IMR-90 (cell line): ENCODE measurements around the gene ANKRD33B.

Experiments
- BHLHE40 ChIP-seq: fragments of 150-350 bp; IDR thresholded peaks from 2 replicates; pipeline ENCODE4 v1.6.1; 2016; ENCODE audit warnings: mild to moderate bottlenecking, low read depth, low read length
- CEBPB ChIP-seq: IDR thresholded peaks from 2 replicates; pipeline ENCODE4 v1.6.1; 2012; ENCODE audit warnings: low read depth, low read length, improper control_type of control experiment
- CTCF ChIP-seq: conservative IDR thresholded peaks from 2 replicates; pipeline ENCODE4 v1.5.1; 2012; ENCODE audit warnings: mild to moderate bottlenecking, low read depth, low read length, improper control_type of control experiment
- FOS ChIP-seq: fragments of 150-350 bp; IDR thresholded peaks from 2 replicates; pipeline ENCODE4 v1.6.1; 2016; ENCODE audit warnings: low read depth, low read length
- MAFK ChIP-seq: IDR thresholded peaks from 2 replicates; pipeline ENCODE4 v1.6.1; 2012; ENCODE audit warnings: low read depth, low read length, improper control_type of control experiment
- MAZ ChIP-seq: IDR thresholded peaks from 2 replicates; pipeline ENCODE4 v1.6.1; 2012; ENCODE audit warnings: low read depth, mild to moderate bottlenecking, low read length, improper control_type of control experiment, moderate library complexity, borderline replicate concordance
- MXI1 ChIP-seq: IDR thresholded peaks from 2 replicates; pipeline ENCODE4 v1.6.1; 2012; ENCODE audit warnings: low read depth, mild to moderate bottlenecking, low read length, moderate library complexity, borderline replicate concordance
- POLR2A ChIP-seq: IDR thresholded peaks from 2 replicates; pipeline ENCODE4 v1.6.1; 2012; ENCODE audit warnings: mild to moderate bottlenecking, low read depth, low read length
- RAD21 ChIP-seq: IDR thresholded peaks from 2 replicates; pipeline ENCODE4 v1.6.1; 2012; ENCODE audit warnings: low read length, improper control_type of control experiment
- RCOR1 ChIP-seq: IDR thresholded peaks from 2 replicates; pipeline ENCODE4 v1.6.1; 2012; ENCODE audit warnings: mild to moderate bottlenecking, low read length, improper control_type of control experiment; ENCODE audit not compliant: insufficient replicate concordance
- RFX5 ChIP-seq: IDR thresholded peaks from 2 replicates; pipeline ENCODE4 v1.8.0; 2012; ENCODE audit warnings: low read depth, mild to moderate bottlenecking, low read length, moderate library complexity
- SMC3 ChIP-seq: fragments of 150-350 bp; IDR thresholded peaks from 2 replicates; pipeline ENCODE4 v1.6.1; 2016; ENCODE audit warnings: low read depth, mild to moderate bottlenecking, antibody characterized with exemption, low read length, moderate library complexity

- no peak for TF ChIP-seq CTCF
- no peak for TF ChIP-seq POLR2A
- TF ChIP-seq RAD21 = no peak
- no peak for TF ChIP-seq MAZ
- no peak for TF ChIP-seq FOS
- TF ChIP-seq RCOR1 = no peak
- no peak for TF ChIP-seq BHLHE40
- TF ChIP-seq SMC3 = no peak
- no peak for TF ChIP-seq MAFK
- no peak for TF ChIP-seq CEBPB
- no peak for TF ChIP-seq RFX5
- TF ChIP-seq MXI1 = no peak
Observed at GRCh38 chr5:10654566-10654965, 90.7 kb downstream of the ANKRD33B start.
